Measurements from ENCODE around the gene TMEM272. TPM values are rescaled to one million over a fixed set of nuclear protein-coding genes. Genes with fewer than 3 reads are reported as not detected.
"Not testable (repeated sequence)": the region's sequence is repeated elsewhere in the genome, so short reads cannot be mapped to it uniquely, and the experiment has no call there.

Gene TMEM272
- total RNA-seq, 2 experiments from 2014 or later: 1.5 to 1.6 TPM

GRCh38 chr13:51839711-51840540 lies 5.1 kb downstream of the TMEM272 start:
- Mint-ChIP-seq H3K9me3 (no peaks in the 10 kb centered on the region), H3K27me3 (peaks cover 7% of the 10 kb centered on the region), H3K27ac (no peak overlapping the region), H3K4me1 (peaks cover 34% of the 10 kb centered on the region), H3K36me3 (no peaks in the 10 kb centered on the region), H3K4me3 (no peak overlapping the region)
- DNase-seq: no peak

GRCh38 chr13:51838240-51838846 lies 6.6 kb downstream of the TMEM272 start:
- H3K9me3 Mint-ChIP-seq: no peaks in the 10 kb centered on the region
- H3K4me3 Mint-ChIP-seq: no peak overlapping the region
- no peaks in the 10 kb centered on the region for H3K36me3 Mint-ChIP-seq
- DNase-seq: no peak
- H3K4me1 Mint-ChIP-seq: peaks cover 30% of the 10 kb centered on the region
- H3K27ac Mint-ChIP-seq: peak overlapping the region; percentile 26
- no peaks in the 10 kb centered on the region for H3K27me3 Mint-ChIP-seq

DNA sequence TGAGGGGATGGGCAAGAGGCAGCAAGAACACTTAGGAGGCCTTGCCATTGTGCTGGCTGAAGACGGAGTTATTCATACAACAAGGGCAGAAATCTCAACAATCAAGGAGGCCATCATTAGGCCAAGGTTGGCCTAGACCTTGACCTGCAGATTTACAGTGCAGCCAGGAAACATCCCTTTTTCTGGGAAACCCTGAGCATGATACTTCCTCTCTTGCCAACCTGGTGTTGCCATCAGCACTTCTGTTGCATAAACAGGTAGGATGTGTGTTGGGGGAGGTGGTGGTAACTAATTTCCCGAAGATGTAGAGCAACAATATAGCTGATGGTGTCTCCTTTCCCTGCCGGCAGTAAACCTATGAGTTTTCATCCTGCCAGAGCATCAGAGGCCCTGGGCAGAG lies 8.0 kb downstream of the TMEM272 start:
- DNase-seq: no peak
- Mint-ChIP-seq H3K4me1 (peaks cover 35% of the 10 kb centered on the region), H3K36me3 (no peaks in the 10 kb centered on the region), H3K27me3 (no peaks in the 10 kb centered on the region), H3K27ac (no peak overlapping the region), H3K9me3 (no peaks in the 10 kb centered on the region), H3K4me3 (no peak overlapping the region)

DNA sequence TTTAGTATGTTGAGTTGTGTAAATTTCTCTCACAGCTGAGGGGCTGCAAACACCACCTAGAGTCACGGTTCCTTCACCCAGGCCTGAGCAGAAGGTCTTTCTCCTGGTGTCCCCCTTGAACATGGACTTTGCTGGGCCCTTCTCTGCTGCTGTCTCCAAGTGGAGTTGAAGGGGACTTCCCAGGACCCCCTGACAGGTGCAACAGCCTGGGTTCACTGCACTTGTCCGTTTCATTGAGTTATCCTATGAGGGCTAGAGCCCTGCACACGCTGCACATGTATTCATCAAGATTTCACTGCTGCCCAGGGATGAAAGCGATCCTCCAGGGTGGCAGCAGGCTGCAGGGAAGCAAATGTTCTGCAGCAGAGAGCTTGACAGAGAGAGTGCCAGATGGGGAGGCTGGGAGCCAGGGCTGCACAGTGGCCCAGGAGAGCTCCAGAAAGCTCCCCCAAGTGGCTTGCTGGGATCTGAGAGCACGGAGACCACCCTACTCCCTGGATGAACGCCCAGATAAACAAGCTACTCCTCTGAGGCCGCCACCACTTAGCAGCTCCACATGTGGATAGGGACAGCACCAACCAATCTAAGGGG lies 10.3 kb downstream of the TMEM272 start:
- no peak for DNase-seq
- no peaks in the 10 kb centered on the region for H3K27me3 Mint-ChIP-seq
- H3K4me3 Mint-ChIP-seq: no peak overlapping the region
- peaks cover 46% of the 10 kb centered on the region for H3K4me1 Mint-ChIP-seq
- no peaks in the 10 kb centered on the region for H3K9me3 Mint-ChIP-seq
- no peak overlapping the region for H3K27ac Mint-ChIP-seq
- H3K36me3 Mint-ChIP-seq: no peaks in the 10 kb centered on the region

- Mint-ChIP-seq H3K4me1 (peaks cover 53% of the 10 kb centered on the region), H3K9me3 (no peaks in the 10 kb centered on the region), H3K27me3 (no peaks in the 10 kb centered on the region), H3K4me3 (no peak overlapping the region), H3K27ac (no peak overlapping the region), H3K36me3 (no peaks in the 10 kb centered on the region)
- no peak for DNase-seq
Observed at GRCh38 chr13:51833980-51834379, 11.0 kb downstream of the TMEM272 start.

DNA sequence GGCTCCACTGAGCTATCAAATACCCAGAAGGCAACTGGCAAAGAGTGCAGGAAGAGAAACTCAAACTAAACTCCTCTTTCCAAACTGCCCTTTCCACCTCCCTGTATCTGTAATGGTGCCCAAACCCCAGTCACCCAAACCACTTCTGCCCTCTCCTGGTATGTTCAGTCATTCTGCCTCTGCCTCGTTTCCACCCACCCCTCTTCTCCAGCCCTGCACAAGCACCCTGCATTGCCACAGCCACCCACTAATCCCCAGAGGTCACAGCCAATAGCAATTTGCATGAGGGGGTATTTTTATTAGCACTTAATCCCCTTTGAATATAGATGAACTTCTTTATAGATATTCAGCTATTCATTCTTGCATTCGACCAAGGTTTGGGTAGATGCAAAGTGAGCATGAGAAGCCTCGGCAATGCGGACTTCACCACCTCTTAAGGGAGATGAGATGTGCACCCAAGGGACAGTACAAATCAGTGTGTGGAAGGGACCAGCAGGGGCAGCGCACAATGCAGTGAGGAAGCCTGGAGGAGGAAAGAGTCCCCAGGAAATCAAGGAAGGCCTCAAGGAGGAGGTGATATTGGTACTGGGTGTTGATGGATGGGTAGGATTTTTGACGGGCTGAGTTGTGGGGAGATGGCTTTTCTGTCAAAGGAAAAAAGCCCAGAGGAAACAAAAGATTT lies 12.4 kb downstream of the TMEM272 start:
- H3K36me3 Mint-ChIP-seq: no peaks in the 10 kb centered on the region
- peaks cover 52% of the 10 kb centered on the region for H3K4me1 Mint-ChIP-seq
- H3K27me3 Mint-ChIP-seq: no peaks in the 10 kb centered on the region
- no peak overlapping the region for H3K27ac Mint-ChIP-seq
- H3K9me3 Mint-ChIP-seq: no peaks in the 10 kb centered on the region
- no peak for DNase-seq
- H3K4me3 Mint-ChIP-seq: peak overlapping the region; percentile 5

DNA sequence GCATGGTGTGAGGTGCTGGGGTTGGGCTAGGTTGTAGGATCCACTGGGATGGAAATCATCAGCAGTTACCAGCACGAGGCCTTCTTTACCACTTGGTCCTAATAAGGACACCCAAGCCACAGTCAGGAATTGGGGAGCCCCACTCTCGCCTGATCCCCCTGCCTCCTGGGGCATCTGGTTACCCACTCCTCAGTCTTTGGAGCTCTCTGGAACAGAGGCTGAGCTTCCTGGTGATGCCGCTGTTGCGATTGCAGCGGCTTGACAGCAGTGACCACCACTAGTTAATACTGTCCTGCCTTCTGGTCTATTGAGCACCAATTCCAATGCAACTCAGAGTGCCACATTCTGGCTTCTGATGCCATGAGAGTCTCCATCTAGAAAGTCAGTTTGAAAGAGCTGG lies 13.5 kb downstream of the TMEM272 start:
- Mint-ChIP-seq H3K9me3 (no peaks in the 10 kb centered on the region), H3K27ac (no peak overlapping the region), H3K4me1 (peaks cover 52% of the 10 kb centered on the region), H3K27me3 (no peaks in the 10 kb centered on the region), H3K4me3 (no peak overlapping the region), H3K36me3 (no peaks in the 10 kb centered on the region)
- DNase-seq: no peak

GRCh38 chr13:51829568-51829899 lies 15.4 kb downstream of the TMEM272 start:
- Mint-ChIP-seq H3K9me3 (no peaks in the 10 kb centered on the region), H3K4me1 (peaks cover 64% of the 10 kb centered on the region), H3K27ac (no peak overlapping the region), H3K4me3 (no peak overlapping the region), H3K27me3 (no peaks in the 10 kb centered on the region), H3K36me3 (no peaks in the 10 kb centered on the region)
- DNase-seq: no peak

DNA sequence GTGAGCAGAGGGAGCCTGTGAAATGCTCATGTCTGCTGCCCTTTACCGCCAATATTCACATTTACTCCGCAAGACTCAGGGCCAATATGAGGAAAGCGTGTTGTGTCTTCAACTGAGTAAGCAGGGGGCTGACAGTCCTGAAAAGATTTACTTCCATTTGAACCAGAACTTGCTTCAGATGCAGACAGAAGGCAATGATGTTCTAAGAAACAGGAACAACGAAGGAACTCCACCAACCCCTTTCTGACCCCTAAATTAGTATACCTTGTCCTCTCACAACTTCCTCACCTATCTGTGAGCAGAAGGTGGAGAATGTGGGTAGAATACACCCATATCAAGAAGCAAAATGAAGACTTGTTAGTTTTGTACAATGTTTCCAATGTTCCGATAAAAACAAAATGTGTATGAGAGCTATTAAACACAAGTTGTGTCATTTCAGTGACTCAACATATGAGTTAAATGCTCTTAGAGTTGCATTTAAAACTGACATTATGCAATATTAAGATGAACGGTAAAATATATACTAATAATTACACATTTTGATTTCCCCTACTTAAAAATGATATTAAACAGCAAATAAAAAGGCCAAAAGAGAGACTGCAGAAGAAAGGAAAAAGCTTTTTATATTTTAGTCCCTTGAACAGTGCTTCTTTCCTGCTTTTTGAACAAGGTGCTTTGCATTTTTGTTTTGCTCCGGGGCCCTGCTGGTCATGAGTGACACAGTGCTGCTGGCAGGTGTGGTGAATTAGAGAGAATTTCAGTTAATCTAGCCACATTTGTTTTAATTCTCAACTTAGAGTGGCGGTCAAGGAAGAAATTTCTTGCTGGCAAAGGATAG lies 16.0 kb downstream of the TMEM272 start:
- DNase-seq: no peak
- Mint-ChIP-seq H3K4me1 (peaks cover 67% of the 10 kb centered on the region), H3K9me3 (no peaks in the 10 kb centered on the region), H3K36me3 (no peaks in the 10 kb centered on the region), H3K27ac (peak overlapping the region; percentile 66), H3K4me3 (no peak overlapping the region), H3K27me3 (no peaks in the 10 kb centered on the region)

- no peaks in the 10 kb centered on the region for H3K9me3 Mint-ChIP-seq
- H3K27ac Mint-ChIP-seq: peak overlapping the region; percentile 98
- H3K27me3 Mint-ChIP-seq: no peaks in the 10 kb centered on the region
- no peak for DNase-seq
- H3K36me3 Mint-ChIP-seq: no peaks in the 10 kb centered on the region
- H3K4me1 Mint-ChIP-seq: peaks cover 78% of the 10 kb centered on the region
- peak overlapping the region; percentile 82 for H3K4me3 Mint-ChIP-seq
Observed at GRCh38 chr13:51827254-51827653, 17.7 kb downstream of the TMEM272 start.

- no peak for DNase-seq
- peak overlapping the region; percentile 98 for H3K27ac Mint-ChIP-seq
- H3K4me1 Mint-ChIP-seq: peaks cover 77% of the 10 kb centered on the region
- no peaks in the 10 kb centered on the region for H3K9me3 Mint-ChIP-seq
- H3K27me3 Mint-ChIP-seq: no peaks in the 10 kb centered on the region
- peak overlapping the region; percentile 82 for H3K4me3 Mint-ChIP-seq
- no peaks in the 10 kb centered on the region for H3K36me3 Mint-ChIP-seq
Observed at GRCh38 chr13:51826606-51827005, 18.4 kb downstream of the TMEM272 start.

DNA sequence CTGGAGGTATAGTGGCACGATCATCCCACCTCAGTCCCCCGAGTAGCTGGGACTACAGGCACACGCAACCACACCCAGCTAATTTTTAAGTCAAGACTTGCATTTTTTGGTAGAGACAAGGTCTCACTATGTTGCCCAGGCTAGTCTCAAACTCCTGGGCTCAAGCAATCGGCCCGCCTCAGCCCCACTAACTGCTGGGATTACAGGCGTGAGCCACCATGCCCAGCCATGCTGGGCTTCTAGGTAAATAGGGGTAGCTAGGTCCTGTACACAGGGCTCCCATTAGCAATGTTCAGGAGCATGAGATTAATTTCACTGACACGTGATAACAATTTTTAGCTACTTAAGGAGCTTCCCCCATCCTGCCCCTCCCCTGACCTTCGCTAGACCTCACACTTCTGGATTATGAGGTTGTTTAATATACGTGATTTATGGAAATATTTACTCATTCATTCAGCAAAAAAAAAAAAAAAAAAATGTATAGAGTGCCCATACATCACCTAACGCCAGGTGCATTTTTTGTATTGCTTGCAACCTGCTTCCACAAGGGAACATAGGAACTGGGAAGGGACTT lies 19.2 kb downstream of the TMEM272 start:
- peak overlapping the region; percentile 82 for H3K4me3 Mint-ChIP-seq
- peaks cover 83% of the 10 kb centered on the region for H3K4me1 Mint-ChIP-seq
- H3K9me3 Mint-ChIP-seq: no peaks in the 10 kb centered on the region
- H3K27ac Mint-ChIP-seq: peak overlapping the region; percentile 98
- H3K36me3 Mint-ChIP-seq: no peaks in the 10 kb centered on the region
- no peak for DNase-seq
- H3K27me3 Mint-ChIP-seq: no peaks in the 10 kb centered on the region

GRCh38 chr13:51825165-51825592 lies 19.8 kb downstream of the TMEM272 start:
- Mint-ChIP-seq H3K9me3 (no peaks in the 10 kb centered on the region), H3K27me3 (no peaks in the 10 kb centered on the region), H3K36me3 (no peaks in the 10 kb centered on the region), H3K4me3 (peak overlapping the region; percentile 82), H3K27ac (peak overlapping the region; percentile 98), H3K4me1 (peaks cover 86% of the 10 kb centered on the region)
- DNase-seq: no peak

GRCh38 chr13:51824712-51825111 lies 20.3 kb downstream of the TMEM272 start:
- not testable (repeated sequence) for H3K36me3 Mint-ChIP-seq, H3K27me3 Mint-ChIP-seq, H3K9me3 Mint-ChIP-seq, DNase-seq
- Mint-ChIP-seq H3K27ac (peak overlapping the region; percentile 98), H3K4me1 (peaks cover 87% of the 10 kb centered on the region), H3K4me3 (peak overlapping the region; percentile 82)
